ENCODE measurements around the gene ARSA. TPM values are rescaled to one million over a fixed set of nuclear protein-coding genes. Genes with fewer than 3 reads are reported as not detected.

ARSA gene
- polyA plus RNA-seq, 1 experiment: 36.9 TPM

GRCh38 chr22:50587407-50587806 is 40.5 kb downstream of the ARSA start:
- DNase-seq (ENCODE audit: low read depth): no peak
- POLR2A ChIA-PET: no interaction called here
- Histone ChIP-seq H3K27me3 (ENCODE audit: control insufficient read depth, insufficient read depth, low read length) (no peaks in the 10 kb centered on the region), H3K36me3 (ENCODE audit: control insufficient read depth, insufficient read depth, low read length) (no peaks in the 10 kb centered on the region), H3K4me3 (ENCODE audit: low read depth, low read length) (no peak overlapping the region)
- CTCF ChIA-PET: interaction anchor here (1.3 to 1.8 kb wide), 2 partner anchors 12 to 25 kb away, joined by 4 read pairs; partner anchors contain the start of gene SYCE3
- TF ChIP-seq, protein P1, sequence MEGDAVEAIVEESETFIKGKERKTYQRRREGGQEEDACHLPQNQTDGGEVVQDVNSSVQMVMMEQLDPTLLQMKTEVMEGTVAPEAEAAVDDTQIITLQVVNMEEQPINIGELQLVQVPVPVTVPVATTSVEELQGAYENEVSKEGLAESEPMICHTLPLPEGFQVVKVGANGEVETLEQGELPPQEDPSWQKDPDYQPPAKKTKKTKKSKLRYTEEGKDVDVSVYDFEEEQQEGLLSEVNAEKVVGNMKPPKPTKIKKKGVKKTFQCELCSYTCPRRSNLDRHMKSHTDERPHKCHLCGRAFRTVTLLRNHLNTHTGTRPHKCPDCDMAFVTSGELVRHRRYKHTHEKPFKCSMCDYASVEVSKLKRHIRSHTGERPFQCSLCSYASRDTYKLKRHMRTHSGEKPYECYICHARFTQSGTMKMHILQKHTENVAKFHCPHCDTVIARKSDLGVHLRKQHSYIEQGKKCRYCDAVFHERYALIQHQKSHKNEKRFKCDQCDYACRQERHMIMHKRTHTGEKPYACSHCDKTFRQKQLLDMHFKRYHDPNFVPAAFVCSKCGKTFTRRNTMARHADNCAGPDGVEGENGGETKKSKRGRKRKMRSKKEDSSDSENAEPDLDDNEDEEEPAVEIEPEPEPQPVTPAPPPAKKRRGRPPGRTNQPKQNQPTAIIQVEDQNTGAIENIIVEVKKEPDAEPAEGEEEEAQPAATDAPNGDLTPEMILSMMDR (IDR thresholded peaks at IDR 0.05; ENCODE audit: insufficient read depth, low read depth, low read length): no peak

GRCh38 chr22:50586416-50586815 is 41.5 kb downstream of the ARSA start:
- ChIA-PET CTCF (interaction anchor here (1.8 kb wide), 1 partner anchor 11 kb away, joined by 4 read pairs; no protein-coding TSS in a partner anchor), POLR2A (no interaction called here)
- Histone ChIP-seq H3K4me3 (ENCODE audit: low read depth, low read length) (no peak overlapping the region), H3K27me3 (ENCODE audit: control insufficient read depth, insufficient read depth, low read length) (no peaks in the 10 kb centered on the region), H3K36me3 (ENCODE audit: control insufficient read depth, insufficient read depth, low read length) (no peaks in the 10 kb centered on the region)
- DNase-seq (ENCODE audit: low read depth): no peak
- TF ChIP-seq, protein P1 (IDR thresholded peaks at IDR 0.05; ENCODE audit: insufficient read depth, low read depth, low read length): no peak

GRCh38 chr22:50585781-50586180 is 42.2 kb downstream of the ARSA start:
- POLR2A ChIA-PET: no interaction called here

DNA sequence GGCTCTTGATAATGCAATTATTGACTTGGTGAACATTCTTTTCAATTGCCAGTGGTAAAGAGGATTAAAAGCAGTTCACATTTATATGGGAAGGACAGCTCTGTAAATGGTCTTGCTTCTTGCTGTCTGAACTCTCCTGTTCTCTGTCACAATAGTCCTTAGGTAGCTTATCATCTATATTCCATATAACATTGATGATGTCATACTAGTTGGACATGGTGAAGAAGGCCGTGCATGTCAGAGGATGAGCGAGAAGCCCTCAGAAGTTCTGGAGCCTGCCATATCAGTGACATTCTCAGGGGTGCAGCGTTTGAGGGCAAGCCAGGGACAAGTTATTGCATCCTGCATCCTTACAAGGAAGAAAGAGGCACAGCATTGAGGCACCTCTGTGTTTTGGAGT is 42.7 kb downstream of the ARSA start:
- ChIA-PET CTCF (interaction anchor here (0.9 kb wide), 1 partner anchor 10 kb away, joined by 3 read pairs; no protein-coding TSS in a partner anchor), POLR2A (no interaction called here)
- H3K36me3 ChIP-seq (ENCODE audit: control insufficient read depth, insufficient read depth, low read length): peaks cover under 1% of the 10 kb centered on the region; the same call in 1 of the 2 replicates
- no peak overlapping the region for H3K4me3 ChIP-seq (ENCODE audit: low read depth, low read length)
- no peaks in the 10 kb centered on the region for H3K27me3 ChIP-seq (ENCODE audit: control insufficient read depth, insufficient read depth, low read length)
- DNase-seq (ENCODE audit: low read depth): no peak
- TF ChIP-seq, protein P1 (IDR thresholded peaks at IDR 0.05; ENCODE audit: insufficient read depth, low read depth, low read length): no peak

More at GRCh38 chr22:50585781-50586180, 42.2 kb downstream of the ARSA start:
- CTCF ChIA-PET: interaction anchor here (0.9 kb wide), 1 partner anchor 10 kb away, joined by 3 read pairs; no protein-coding TSS in a partner anchor
- H3K36me3 ChIP-seq (ENCODE audit: control insufficient read depth, insufficient read depth, low read length): no peaks in the 10 kb centered on the region
- no peak for DNase-seq (ENCODE audit: low read depth)
- TF ChIP-seq, protein P1 (IDR thresholded peaks at IDR 0.05; ENCODE audit: insufficient read depth, low read depth, low read length): no peak
- no peaks in the 10 kb centered on the region for H3K27me3 ChIP-seq (ENCODE audit: control insufficient read depth, insufficient read depth, low read length)
- H3K4me3 ChIP-seq (ENCODE audit: low read depth, low read length): no peak overlapping the region

DNA sequence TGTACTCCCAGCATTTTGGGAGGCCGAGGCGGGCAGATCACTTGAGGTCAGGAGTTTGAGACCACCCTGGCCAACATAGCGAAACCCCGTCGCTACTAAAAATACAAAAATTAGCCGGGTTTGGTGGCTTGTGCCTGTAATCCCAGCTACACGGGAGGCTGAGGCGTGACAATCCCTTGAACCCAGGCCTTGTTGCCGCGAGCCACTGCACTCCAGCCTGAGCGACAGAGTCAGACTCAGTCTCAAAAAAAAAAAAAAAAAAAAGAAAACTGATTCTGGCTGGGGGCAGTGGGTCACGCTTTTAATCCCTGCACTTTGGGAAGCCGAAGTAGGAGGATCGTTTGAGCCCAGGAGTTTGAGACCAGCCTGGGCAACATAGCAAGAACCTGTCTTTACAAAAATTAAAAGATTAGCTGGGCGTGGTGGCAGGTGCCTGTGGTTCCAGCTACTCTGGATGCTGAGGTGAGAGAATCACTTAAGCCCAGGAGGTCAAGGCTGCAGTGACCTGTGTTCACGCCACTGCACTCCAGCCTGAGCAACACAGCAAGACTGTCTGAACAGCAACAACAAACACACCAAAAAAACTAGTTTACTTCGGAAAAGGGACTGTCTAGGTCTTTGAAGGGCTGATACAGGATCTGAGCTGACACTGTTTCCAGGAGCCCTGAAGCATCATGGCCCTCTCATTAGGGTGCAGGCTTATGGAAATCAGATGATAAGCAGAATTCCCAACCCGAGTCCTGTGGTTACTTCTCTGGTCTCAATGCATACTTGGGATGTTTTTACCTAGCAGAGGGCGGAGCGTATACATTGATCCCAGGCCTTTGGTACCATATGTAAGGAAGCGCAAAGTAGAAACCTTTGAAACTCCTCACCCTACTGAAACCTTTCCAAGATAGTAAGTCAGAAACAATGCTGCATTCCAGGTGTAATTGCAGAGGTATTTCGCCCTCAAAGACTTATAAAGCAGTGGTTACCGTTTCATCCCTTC is 43.6 kb downstream of the ARSA start:
- ChIA-PET CTCF (no interaction called here), POLR2A (no interaction called here)

More for the DNA sequence above, 43.6 kb downstream of the ARSA start:
- TF ChIP-seq, protein P1 (IDR thresholded peaks at IDR 0.05; ENCODE audit: insufficient read depth, low read depth, low read length): no peak
- H3K4me3 ChIP-seq (ENCODE audit: low read depth, low read length): no peak overlapping the region
- peaks cover 3% of the 10 kb centered on the region for H3K36me3 ChIP-seq (ENCODE audit: control insufficient read depth, insufficient read depth, low read length)
- DNase-seq (ENCODE audit: low read depth): no peak
- H3K27me3 ChIP-seq (ENCODE audit: control insufficient read depth, insufficient read depth, low read length): no peaks in the 10 kb centered on the region
